Right lobe of liver (tissue), 4 donors: Measurements from ENCODE around the gene SPG21.

Source experiments
- CTCF ChIP-seq, 4 donors: fragments of 200-600 bp in 3 of 4; fragments of 450-650 bp in 1 of 4; IDR thresholded peaks; one replicate each; pipeline versions ENCODE4 v1.5.1 to v1.8.0; 2016 to 2022; ENCODE audit warnings: antibody characterized with exemption in 4 of 4, mild to moderate bottlenecking in 2 of 4
- POLR2A ChIP-seq: fragments of 450-650 bp; IDR thresholded peaks from one replicate; pipeline ENCODE4 v1.6.1; 2017; ENCODE audit warnings: antibody characterized with exemption, mild to moderate bottlenecking
- donor health status: DM: no; HTN: no; CAD: no.
- donor health status: DM: no; HTN: no; CAD: no.
- donor health status: DM: no; HTN: yes; CAD: no.

- no peak for TF ChIP-seq CTCF (IDR thresholded peaks at IDR 0.05)
- TF ChIP-seq POLR2A, result no peak
Measured at GRCh38 chr15:64954395-64954794, 35.3 kb downstream of the SPG21 start.
